Activated T-helper 1 cell treated with Interleukin-2 at 50 U/mL for 16 hours (primary cell): Measurements from ENCODE around the gene GABRR3.

Experiments
- DNase-seq: peaks from one replicate; pipeline ENCODE4 v3.0.0-alpha.2; 2020; ENCODE audit warnings: low read depth

Gene GABRR3

GRCh38 chr3:98035208-98035607, at the start of gene GABRR3:
GABRR3 (minus strand) TSS chr3:98035315; CDS start chr3:98034987, 328 bp downstream.
- no peak for DNase-seq

GRCh38 chr3:98073486-98073885, 38.4 kb upstream of the GABRR3 start:
- DNase-seq, result no peak

- no peak for DNase-seq
Measured at GRCh38 chr3:98070840-98071239, 35.7 kb upstream of the GABRR3 start.

DNA sequence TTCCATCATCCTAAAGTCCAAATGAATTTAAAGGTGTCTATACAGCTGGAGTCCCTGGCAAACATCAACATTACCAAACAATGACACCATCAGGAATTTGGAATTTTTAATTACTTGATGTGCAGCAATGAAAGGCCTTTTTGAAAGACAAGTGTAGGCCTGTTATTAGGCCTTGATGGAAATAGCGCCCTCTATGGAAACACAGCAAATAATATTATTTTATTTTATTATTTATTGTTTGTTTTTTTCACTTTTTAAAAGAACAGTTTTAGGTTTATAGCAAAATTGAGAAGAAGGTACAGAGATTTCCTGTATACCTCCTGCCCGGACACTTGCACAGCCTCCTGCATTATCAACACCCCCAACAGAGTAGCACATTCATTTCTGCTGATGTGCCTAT, 33.7 kb upstream of the GABRR3 start:
- no peak for DNase-seq

GRCh38 chr3:98058244-98058960, 23.3 kb upstream of the GABRR3 start:
- no peak for DNase-seq

DNA sequence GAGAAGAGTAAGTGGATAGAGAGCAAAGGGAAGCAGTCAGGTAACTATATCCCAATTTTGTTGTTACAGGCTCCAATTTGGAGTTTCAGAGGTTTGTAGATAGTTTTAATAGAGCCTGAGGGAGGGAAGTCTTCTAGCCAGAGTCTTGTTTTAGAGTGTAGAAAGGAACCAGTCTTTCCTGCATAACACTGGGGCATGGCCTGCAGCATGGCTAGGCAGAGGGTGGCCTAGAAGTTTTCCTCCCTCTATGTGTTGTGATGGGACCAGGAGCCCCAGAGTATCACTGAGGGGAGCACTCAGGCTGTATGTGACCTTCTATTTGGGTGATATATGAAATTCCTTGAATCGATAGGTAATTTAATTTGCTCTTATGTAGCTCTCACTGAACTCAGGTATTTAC, 22.5 kb upstream of the GABRR3 start:
- DNase-seq, result no peak

GRCh38 chr3:98056035-98056434, 20.9 kb upstream of the GABRR3 start:
- DNase-seq, result no peak

DNA sequence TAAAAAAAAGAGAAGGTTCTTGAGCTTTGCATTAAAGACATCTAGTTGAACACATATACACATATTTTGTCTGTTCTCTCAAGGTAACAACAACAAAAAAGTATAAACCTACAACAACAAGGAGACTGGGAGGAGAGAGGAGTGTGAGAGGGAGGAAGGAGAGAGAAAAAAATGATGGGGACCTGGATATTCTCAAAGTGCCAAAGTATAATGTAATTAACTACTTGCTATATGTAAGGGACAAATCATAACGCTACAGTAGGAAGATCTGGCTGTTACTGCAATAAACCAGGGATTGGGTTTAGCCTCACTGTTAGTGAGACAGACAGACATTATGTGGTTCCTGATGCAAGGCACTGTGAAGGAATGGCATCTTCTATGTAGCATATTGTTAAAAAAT, 14.2 kb upstream of the GABRR3 start:
- DNase-seq, result no peak

- DNase-seq, result no peak
Measured at GRCh38 chr3:98048586-98048985, 13.5 kb upstream of the GABRR3 start.

DNA sequence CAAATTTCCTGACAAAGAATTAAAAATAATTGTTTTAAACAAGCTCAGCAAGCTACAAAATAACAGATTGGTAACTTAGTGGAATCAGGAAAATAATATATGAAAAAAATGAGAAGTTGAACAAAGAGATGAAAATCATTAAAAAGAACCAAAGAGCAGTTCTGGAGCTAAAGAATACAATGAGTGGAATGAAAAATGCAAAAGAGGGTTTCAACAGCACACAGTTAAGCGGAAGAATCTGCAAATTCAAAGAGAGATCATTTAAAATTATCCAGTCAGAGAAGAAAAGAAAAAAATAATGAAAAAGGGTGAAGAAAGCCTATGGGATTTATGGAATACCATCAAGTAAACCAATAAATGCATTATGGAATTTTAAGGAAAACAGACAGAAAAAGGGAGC, 6.2 kb upstream of the GABRR3 start:
- no peak for DNase-seq

DNA sequence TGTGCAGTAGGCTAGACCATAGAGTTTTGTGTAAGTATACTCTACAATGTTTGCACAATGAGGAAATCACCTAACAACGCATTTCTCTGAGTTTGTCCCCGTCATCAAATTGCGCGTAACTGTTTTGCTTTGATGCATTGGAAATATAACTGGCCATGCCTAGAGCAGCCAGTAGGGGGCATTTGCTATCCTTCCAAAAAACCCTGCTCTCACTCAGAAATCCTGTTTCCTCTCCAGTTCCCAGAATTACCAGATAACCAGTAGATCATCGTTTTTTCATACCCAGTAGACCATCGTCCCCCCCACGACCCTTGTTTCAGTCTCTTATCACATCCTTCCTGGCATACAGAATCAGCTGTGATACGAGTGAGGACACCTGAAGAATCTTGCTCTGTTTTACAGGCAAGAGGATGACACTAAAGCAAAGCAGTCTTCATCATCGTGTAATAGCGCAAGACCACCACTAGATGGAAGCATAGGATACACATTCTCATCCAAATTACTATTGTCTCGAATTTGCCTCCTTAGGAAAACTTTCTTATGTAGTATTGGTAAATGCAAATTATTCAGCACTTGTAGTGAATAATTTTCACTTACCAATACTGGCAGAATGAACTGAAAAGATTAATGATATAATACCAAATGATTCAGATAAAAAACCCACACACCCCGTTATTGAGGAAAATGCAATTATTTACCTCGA, 4.4 kb upstream of the GABRR3 start:
- peak; percentile 40 for DNase-seq

DNA sequence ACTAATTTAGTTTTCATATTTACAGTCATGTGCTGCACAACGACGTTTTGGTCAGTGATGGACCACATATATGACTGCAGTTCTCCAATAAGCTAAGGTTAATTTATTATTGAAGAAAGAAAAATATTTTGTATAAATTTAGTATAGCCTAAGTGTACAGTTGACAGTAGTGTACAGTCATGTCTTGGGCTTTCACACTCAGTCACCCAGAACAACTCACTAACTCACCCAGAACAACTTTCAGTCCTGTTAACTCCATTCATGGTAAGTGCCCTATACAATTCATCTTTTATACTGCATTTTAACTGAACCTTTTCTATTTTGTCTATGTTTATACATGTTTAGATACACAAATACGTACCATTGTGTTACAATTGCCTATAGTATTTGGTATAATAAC, 3.8 kb upstream of the GABRR3 start:
- no peak for DNase-seq

GRCh38 chr3:98038286-98038685, 3.2 kb upstream of the GABRR3 start:
- no peak for DNase-seq

DNA sequence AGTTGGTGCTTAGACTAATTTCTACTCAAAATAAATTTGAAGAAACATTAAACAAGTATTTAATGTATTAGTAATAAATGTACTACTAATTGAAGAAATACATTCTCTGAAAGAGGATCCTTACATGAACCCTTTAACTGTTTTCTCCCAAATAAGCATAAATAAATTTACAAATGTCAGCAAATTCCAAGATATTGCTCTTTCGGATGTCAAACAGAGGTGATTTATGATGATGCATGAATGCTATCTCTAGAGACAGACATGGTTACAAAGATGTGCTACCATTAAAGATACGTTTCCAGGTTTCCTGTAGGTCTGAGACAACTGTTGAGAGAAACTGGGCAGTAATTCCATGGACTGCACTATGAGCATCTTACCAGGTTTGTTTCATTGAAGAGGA, 629 bp downstream of the GABRR3 start:
- DNase-seq, result no peak

DNA sequence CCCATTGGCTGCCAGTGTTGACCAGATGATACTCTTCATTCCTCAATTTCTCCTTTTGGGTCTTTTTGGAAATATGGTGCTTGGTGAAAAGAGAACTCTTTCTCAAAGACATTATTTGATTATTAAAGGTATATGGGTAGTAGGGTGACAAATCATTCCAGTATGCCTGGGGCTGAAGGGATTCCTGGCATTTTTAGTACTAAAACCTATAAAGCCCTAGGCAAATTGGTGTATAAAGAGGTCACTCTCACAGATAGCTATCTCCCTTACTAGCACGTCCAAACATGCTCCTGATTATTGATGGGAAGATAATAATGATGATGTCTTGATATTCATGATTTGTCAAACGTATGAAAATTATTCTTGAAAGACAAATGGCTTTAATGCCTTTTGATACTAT, 1.1 kb downstream of the GABRR3 start:
- DNase-seq, result no peak

GRCh38 chr3:98032904-98033303, 2.2 kb downstream of the GABRR3 start:
- no peak for DNase-seq

GRCh38 chr3:98032265-98032664, 2.9 kb downstream of the GABRR3 start:
- no peak for DNase-seq

- DNase-seq, result no peak
Measured at GRCh38 chr3:98029083-98029482, 6.0 kb downstream of the GABRR3 start.

GRCh38 chr3:98027085-98027446, 8.0 kb downstream of the GABRR3 start:
- no peak for DNase-seq

GRCh38 chr3:98026425-98027084, 8.6 kb downstream of the GABRR3 start:
- DNase-seq, result no peak

GRCh38 chr3:98025392-98025945, 9.6 kb downstream of the GABRR3 start:
- no peak for DNase-seq

- peak; percentile 80 for DNase-seq
Measured at GRCh38 chr3:98022978-98023820, 11.9 kb downstream of the GABRR3 start.
